SK-N-SH treated with all-trans-retinoic acid at 6 μM for 48 hours (cell line): Measurements from ENCODE around the gene TSPAN18.

ENCODE experiments used
- ATAC-seq: fragments of 200-7000 bp; cut with Tn5 transposase; 3 replicates; pipeline ENCODE4 v1.9.1; 2020; ENCODE audit warnings: mild to moderate bottlenecking, moderate library complexity
- ARNTL ChIP-seq: fragments of 450-650 bp; formaldehyde crosslinking; IDR thresholded peaks from 2 replicates; pipeline ENCODE4 v1.5.0; 2020; ENCODE audit warnings: low read depth, mild to moderate bottlenecking, moderate library complexity, borderline replicate concordance
- CSDC2 ChIP-seq: fragments of 250-450 bp; sonication (Bioruptor Pico); IDR thresholded peaks from 2 replicates; pipeline ENCODE4 v1.5.0; 2020; ENCODE audit warnings: mild to moderate bottlenecking, moderate library complexity
- ESRRG ChIP-seq: fragments of 250-450 bp; sonication (Bioruptor Pico); IDR thresholded peaks from 2 replicates; pipeline ENCODE4 v1.6.1; 2021; ENCODE audit warnings: mild to moderate bottlenecking
- ISL1 ChIP-seq: fragments of 250-450 bp; sonication (Bioruptor Pico); IDR thresholded peaks from 2 replicates; pipeline ENCODE4 v2.1.2; 2022; ENCODE audit warnings: mild to moderate bottlenecking, moderate library complexity
- OSR1 ChIP-seq: fragments of 250-450 bp; sonication (Bioruptor Pico); IDR thresholded peaks from 2 replicates; pipeline ENCODE4 v1.8.0; 2022; ENCODE audit warnings: moderate library complexity, mild to moderate bottlenecking, inconsistent platforms
- PPARA ChIP-seq: fragments of 250-450 bp; sonication (Bioruptor Pico); IDR thresholded peaks from 2 replicates; pipeline ENCODE4 v1.5.0; 2020; ENCODE audit warnings: mild to moderate bottlenecking, borderline replicate concordance
- RARB ChIP-seq: fragments of 250-450 bp; sonication (Bioruptor Pico); IDR thresholded peaks from 2 replicates; pipeline ENCODE4 v1.8.0; 2021; ENCODE audit warnings: mild to moderate bottlenecking, moderate library complexity
- SNAI2 ChIP-seq: fragments of 250-450 bp; sonication (Bioruptor Pico); IDR thresholded peaks from 2 replicates; pipeline ENCODE4 v1.5.0; 2020; ENCODE audit warnings: mild to moderate bottlenecking, moderate library complexity
- TCF4 ChIP-seq: fragments of 250-450 bp; sonication (Bioruptor Pico); IDR thresholded peaks from 2 replicates; pipeline ENCODE4 v1.8.0; 2021; ENCODE audit warnings: mild to moderate bottlenecking, moderate library complexity, borderline replicate concordance
- TOX ChIP-seq: fragments of 250-450 bp; sonication (Bioruptor Pico); IDR thresholded peaks from 2 replicates; pipeline ENCODE4 v1.8.0; 2021; ENCODE audit warnings: mild to moderate bottlenecking, moderate library complexity, borderline replicate concordance
- ZC3H10 ChIP-seq: fragments of 250-450 bp; sonication (Bioruptor Pico); IDR thresholded peaks from 2 replicates; pipeline ENCODE4 v1.5.1; 2021; ENCODE audit warnings: mild to moderate bottlenecking, moderate library complexity
- ZFP3 ChIP-seq: fragments of 250-450 bp; sonication (Bioruptor Pico); IDR thresholded peaks from 2 replicates; pipeline ENCODE4 v1.5.0; 2020; ENCODE audit warnings: mild to moderate bottlenecking, moderate library complexity
- ZFP30 ChIP-seq: fragments of 450-650 bp; formaldehyde crosslinking; IDR thresholded peaks from 2 replicates; pipeline ENCODE4 v1.5.0; 2022; ENCODE audit warnings: mild to moderate bottlenecking, moderate library complexity
- ZNF565 ChIP-seq: fragments of 450-650 bp; formaldehyde crosslinking; conservative IDR thresholded peaks from 2 replicates; pipeline ENCODE4 v1.5.0; 2020; ENCODE audit warnings: low read depth, mild to moderate bottlenecking, moderate library complexity
- ZNF70 ChIP-seq: fragments of 450-650 bp; formaldehyde crosslinking; IDR thresholded peaks from 2 replicates; pipeline ENCODE4 v1.5.0; 2020; ENCODE audit warnings: mild to moderate bottlenecking, moderate library complexity
- ZNF8 ChIP-seq: fragments of 450-650 bp; formaldehyde crosslinking; IDR thresholded peaks from 2 replicates; pipeline ENCODE4 v1.5.0; 2020; ENCODE audit warnings: mild to moderate bottlenecking, moderate library complexity
- TF ChIP-seq, protein P1 (sequence below): fragments of 250-450 bp; sonication (Bioruptor Pico); IDR thresholded peaks from 2 replicates; pipeline ENCODE4 v1.8.0; 2020; ENCODE audit warnings: mild to moderate bottlenecking, moderate library complexity, borderline replicate concordance
- TF ChIP-seq, protein P2 (sequence below): fragments of 250-450 bp; sonication (Bioruptor Pico); IDR thresholded peaks from 2 replicates; pipeline ENCODE4 v1.5.1; 2020; ENCODE audit warnings: low read depth, mild to moderate bottlenecking, moderate library complexity
- TF ChIP-seq, protein P3 (sequence below): fragments of 250-450 bp; sonication (Bioruptor Pico); IDR thresholded peaks from 2 replicates; pipeline ENCODE4 v1.5.1; 2021; ENCODE audit warnings: mild to moderate bottlenecking, moderate library complexity
- TF ChIP-seq, protein P4 (sequence below): fragments of 250-450 bp; sonication (Bioruptor Pico); IDR thresholded peaks from 2 replicates; pipeline ENCODE4 v1.8.0; 2021; ENCODE audit warnings: low read depth, mild to moderate bottlenecking, moderate library complexity, borderline replicate concordance
- TF ChIP-seq, protein P5 (sequence below): fragments of 250-450 bp; sonication (Bioruptor Pico); IDR thresholded peaks from 2 replicates; pipeline ENCODE4 v1.5.0; 2020; ENCODE audit warnings: mild to moderate bottlenecking, moderate library complexity

The TSPAN18 gene

DNA sequence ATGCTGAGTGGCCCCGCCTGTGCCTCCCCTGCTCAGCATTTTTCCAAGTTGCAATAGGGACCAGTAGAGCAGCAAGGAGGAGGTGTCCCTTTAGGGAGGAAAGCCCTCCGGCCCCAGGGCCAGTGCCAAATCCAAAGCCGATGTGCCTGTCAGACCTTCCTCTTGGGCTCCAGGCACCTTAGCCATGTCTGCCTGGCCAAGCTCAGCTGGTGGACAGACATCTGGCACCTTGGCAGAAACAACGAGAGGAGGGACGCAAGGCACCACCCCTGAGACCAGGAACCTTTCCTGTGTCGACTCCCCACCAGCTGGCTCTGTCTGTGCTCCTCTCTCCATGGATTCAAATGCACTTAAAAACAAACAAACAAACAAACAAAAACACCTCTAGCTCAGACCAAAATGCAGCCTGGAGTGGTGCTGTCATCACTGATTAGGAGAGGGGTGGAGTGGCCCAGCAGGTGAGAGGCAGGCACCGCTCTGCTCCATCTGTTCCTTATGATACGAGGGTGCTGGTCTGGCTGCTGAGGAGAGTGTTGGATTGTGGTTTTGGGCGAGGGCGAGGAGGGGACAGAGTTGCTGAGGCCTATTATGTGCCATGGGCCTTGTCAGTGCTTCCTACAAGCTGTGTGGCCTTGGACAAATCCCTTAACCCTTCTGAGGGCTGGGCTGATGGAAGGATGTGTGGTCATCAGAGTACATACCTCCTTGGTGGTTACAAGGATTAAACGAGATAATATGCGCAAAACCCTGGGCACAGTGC lies 177.7 kb downstream of the TSPAN18 start:
- TF ChIP-seq, protein P1, sequence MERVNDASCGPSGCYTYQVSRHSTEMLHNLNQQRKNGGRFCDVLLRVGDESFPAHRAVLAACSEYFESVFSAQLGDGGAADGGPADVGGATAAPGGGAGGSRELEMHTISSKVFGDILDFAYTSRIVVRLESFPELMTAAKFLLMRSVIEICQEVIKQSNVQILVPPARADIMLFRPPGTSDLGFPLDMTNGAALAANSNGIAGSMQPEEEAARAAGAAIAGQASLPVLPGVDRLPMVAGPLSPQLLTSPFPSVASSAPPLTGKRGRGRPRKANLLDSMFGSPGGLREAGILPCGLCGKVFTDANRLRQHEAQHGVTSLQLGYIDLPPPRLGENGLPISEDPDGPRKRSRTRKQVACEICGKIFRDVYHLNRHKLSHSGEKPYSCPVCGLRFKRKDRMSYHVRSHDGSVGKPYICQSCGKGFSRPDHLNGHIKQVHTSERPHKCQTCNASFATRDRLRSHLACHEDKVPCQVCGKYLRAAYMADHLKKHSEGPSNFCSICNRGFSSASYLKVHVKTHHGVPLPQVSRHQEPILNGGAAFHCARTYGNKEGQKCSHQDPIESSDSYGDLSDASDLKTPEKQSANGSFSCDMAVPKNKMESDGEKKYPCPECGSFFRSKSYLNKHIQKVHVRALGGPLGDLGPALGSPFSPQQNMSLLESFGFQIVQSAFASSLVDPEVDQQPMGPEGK = no peak
- TF ChIP-seq, all 23 proteins: peak for 0
- no peak for ATAC-seq

DNA sequence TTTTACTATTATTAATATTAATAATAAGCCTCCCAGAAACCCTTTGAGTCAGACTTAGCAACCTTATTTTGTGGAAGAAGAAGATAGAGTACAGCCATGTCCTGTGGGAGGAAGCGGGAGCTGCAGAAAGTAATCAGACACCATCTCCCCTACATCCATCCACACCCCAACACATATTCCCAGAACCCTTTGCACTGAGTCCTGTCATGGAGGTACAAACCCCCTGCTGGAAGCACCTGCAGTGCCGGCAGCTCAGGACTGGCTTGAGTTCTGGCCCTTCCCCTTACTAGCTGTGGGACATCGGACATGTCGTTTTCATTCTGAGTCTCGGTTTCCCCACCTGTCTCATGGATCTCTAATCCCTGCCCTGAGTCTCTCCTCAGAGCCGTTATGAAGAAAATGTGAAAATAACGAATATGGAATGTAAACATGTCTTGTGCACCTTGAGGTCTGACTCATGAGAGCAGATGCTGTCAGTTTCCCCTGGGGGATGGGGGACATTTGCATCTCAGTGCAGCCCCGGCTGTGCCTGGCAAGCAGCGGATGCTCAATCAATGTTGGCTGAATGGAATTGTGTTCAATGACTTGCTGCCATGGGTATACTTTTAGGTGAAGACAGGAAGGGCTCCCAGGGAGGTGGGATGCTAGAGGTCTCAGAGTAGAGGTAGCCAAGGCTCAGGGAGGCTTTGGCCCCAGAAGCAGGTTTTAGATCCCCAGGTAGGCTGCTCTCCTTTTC lies 178.5 kb downstream of the TSPAN18 start:
- no peak for ATAC-seq
- TF ChIP-seq, protein P2, sequence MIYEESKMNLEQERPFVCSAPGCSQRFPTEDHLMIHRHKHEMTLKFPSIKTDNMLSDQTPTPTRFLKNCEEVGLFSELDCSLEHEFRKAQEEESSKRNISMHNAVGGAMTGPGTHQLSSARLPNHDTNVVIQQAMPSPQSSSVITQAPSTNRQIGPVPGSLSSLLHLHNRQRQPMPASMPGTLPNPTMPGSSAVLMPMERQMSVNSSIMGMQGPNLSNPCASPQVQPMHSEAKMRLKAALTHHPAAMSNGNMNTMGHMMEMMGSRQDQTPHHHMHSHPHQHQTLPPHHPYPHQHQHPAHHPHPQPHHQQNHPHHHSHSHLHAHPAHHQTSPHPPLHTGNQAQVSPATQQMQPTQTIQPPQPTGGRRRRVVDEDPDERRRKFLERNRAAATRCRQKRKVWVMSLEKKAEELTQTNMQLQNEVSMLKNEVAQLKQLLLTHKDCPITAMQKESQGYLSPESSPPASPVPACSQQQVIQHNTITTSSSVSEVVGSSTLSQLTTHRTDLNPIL (CRISPR knock-in tag) = no peak
- no peak for TF ChIP-seq ZNF8
- TF ChIP-seq TOX (CRISPR knock-in tag) = no peak
- TF ChIP-seq, protein P3, sequence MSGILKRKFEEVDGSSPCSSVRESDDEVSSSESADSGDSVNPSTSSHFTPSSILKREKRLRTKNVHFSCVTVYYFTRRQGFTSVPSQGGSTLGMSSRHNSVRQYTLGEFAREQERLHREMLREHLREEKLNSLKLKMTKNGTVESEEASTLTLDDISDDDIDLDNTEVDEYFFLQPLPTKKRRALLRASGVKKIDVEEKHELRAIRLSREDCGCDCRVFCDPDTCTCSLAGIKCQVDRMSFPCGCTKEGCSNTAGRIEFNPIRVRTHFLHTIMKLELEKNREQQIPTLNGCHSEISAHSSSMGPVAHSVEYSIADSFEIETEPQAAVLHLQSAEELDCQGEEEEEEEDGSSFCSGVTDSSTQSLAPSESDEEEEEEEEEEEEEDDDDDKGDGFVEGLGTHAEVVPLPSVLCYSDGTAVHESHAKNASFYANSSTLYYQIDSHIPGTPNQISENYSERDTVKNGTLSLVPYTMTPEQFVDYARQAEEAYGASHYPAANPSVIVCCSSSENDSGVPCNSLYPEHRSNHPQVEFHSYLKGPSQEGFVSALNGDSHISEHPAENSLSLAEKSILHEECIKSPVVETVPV (CRISPR knock-in tag) = no peak
- TF ChIP-seq, protein P4, sequence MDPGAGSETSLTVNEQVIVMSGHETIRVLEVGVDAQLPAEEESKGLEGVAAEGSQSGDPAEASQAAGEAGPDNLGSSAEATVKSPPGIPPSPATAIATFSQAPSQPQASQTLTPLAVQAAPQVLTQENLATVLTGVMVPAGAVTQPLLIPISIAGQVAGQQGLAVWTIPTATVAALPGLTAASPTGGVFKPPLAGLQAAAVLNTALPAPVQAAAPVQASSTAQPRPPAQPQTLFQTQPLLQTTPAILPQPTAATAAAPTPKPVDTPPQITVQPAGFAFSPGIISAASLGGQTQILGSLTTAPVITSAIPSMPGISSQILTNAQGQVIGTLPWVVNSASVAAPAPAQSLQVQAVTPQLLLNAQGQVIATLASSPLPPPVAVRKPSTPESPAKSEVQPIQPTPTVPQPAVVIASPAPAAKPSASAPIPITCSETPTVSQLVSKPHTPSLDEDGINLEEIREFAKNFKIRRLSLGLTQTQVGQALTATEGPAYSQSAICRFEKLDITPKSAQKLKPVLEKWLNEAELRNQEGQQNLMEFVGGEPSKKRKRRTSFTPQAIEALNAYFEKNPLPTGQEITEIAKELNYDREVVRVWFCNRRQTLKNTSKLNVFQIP (CRISPR knock-in tag) = no peak
- TF ChIP-seq ZNF565 = no peak
- TF ChIP-seq, protein P1 = no peak
- no peak for TF ChIP-seq PPARA (CRISPR knock-in tag)
- TF ChIP-seq OSR1 (CRISPR knock-in tag) = no peak
- no peak for TF ChIP-seq ISL1 (CRISPR knock-in tag)
- no peak for TF ChIP-seq SNAI2 (CRISPR knock-in tag)
- TF ChIP-seq ZFP3 (CRISPR knock-in tag) = no peak
- TF ChIP-seq, protein P5, sequence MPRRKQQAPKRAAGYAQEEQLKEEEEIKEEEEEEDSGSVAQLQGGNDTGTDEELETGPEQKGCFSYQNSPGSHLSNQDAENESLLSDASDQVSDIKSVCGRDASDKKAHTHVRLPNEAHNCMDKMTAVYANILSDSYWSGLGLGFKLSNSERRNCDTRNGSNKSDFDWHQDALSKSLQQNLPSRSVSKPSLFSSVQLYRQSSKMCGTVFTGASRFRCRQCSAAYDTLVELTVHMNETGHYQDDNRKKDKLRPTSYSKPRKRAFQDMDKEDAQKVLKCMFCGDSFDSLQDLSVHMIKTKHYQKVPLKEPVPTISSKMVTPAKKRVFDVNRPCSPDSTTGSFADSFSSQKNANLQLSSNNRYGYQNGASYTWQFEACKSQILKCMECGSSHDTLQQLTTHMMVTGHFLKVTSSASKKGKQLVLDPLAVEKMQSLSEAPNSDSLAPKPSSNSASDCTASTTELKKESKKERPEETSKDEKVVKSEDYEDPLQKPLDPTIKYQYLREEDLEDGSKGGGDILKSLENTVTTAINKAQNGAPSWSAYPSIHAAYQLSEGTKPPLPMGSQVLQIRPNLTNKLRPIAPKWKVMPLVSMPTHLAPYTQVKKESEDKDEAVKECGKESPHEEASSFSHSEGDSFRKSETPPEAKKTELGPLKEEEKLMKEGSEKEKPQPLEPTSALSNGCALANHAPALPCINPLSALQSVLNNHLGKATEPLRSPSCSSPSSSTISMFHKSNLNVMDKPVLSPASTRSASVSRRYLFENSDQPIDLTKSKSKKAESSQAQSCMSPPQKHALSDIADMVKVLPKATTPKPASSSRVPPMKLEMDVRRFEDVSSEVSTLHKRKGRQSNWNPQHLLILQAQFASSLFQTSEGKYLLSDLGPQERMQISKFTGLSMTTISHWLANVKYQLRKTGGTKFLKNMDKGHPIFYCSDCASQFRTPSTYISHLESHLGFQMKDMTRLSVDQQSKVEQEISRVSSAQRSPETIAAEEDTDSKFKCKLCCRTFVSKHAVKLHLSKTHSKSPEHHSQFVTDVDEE = no peak
- no peak for TF ChIP-seq TCF4 (CRISPR knock-in tag)
- no peak for TF ChIP-seq CSDC2
- no peak for TF ChIP-seq ARNTL
- TF ChIP-seq ZC3H10 (CRISPR knock-in tag) = no peak
- TF ChIP-seq, all 23 proteins: peak for 0

DNA sequence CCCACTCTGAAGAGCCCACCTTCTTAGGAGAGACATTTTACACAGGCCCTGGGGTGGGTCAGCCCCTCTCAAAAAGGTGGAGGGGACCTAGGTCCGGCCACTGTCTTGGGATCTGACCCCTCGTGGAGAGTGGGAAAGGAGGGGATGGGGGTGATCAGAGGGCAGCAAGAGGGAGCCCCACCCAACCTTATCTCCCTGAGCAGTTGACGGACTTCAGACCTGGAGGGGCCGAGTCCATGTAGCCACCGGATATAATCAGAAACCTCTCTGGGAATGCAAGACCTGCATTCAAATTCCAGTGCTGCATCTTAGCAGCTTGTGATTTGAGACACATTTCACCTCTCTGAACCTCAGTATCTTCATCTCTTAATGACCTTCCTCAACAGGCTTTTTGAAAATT lies 179.9 kb downstream of the TSPAN18 start:
- no peak for ATAC-seq
- TF ChIP-seq ZNF70 (CRISPR knock-in tag) (no peak), OSR1 (CRISPR knock-in tag) (no peak), ESRRG (CRISPR knock-in tag) (no peak), ZFP30 (CRISPR knock-in tag) (no peak), RARB (CRISPR knock-in tag) (no peak), ZNF8 (no peak), CSDC2 (no peak), ZC3H10 (CRISPR knock-in tag) (no peak), ISL1 (CRISPR knock-in tag) (no peak)
- TF ChIP-seq, protein P1 = no peak
